ENCODE results near the gene PARK7. TPM values are rescaled to one million over a fixed set of nuclear protein-coding genes. Genes with fewer than 3 reads are reported as not detected.
A peak's percentile ranks its signal among the peaks of the same experiment; 100 is the strongest.

PARK7 gene
- total RNA-seq, 8 experiments from 2014 or later, result 305 to 482 (median 382) TPM

DNA sequence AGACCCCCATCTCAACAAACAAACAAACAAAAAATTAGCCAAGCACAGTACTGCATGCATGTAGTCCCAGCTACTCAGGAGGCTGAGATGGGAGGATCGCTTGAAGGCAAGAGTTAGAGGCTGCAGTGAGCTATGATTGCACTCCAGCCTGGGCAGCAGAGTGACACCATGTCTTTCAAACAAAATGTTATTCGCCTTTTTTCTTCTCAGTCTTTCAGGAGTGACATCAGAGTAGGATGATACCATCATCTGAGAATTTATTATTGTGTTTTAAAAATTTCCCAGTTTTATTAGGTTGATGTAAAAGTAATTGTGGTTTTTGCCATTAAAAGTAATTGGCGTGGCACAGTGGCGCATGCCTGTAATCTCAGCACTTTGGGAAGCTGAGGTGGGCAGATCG is 10.8 kb downstream of the PARK7 start:
- no peak overlapping the region for H3K4me3 ChIP-seq
- peaks cover 0 to 4% of the 10 kb centered on the region in 2 donors for H3K4me1 ChIP-seq (replicated peaks in 1 of 2)
- ATAC-seq (replicated peaks in 6 of 8), result no peak
- H3K27ac ChIP-seq, result no peak overlapping the region
- in situ Hi-C loops (cut with MboI; ENCODE audit: low pct_unique_long_range_greater_than_20kb in 2 of 9, low sequenced_read_pairs in 9 of 9, unreplicated experiment in 9 of 9), result loop anchor here in 1 of 9 experiments (10.0 kb wide), 1 partner anchor 343 kb away; the partner anchor contains the start of gene SLC45A1
- 94 to 100% (median 100%) methylated on average over 1 to 5 of the region's 5 CpGs; no CpG with 5 or more reads in 2 of the 10 experiments for WGBS, 10 experiments

DNA sequence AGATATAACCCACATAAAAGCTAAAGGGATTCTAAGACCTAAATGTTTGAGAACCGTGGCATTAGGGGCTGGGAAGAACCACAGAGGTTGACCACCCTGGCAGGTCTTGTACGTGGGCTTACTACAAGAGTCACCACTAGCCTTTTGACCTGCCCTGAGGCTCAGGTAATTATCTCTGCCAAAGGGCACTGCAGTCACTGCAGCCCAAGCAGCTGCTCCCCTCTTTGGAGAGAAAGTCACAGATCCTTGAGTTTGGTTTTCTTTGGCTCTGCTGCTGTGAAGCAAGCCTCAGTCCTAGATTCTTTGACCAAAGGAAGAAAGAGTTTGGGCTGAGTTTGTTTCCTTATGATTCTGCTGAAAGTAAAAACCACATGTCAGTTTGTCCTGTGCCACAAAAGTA is 11.6 kb downstream of the PARK7 start:
- in situ Hi-C loops (cut with MboI; ENCODE audit: low pct_unique_long_range_greater_than_20kb in 2 of 9, low sequenced_read_pairs in 9 of 9, unreplicated experiment in 9 of 9), result loop anchor here in 1 of 9 experiments (10.0 kb wide), 1 partner anchor 342 kb away; the partner anchor contains the start of gene SLC45A1
- Histone ChIP-seq H3K4me1 (replicated peaks in 1 of 2) (peaks cover 0 to 4% of the 10 kb centered on the region in 2 donors), H3K4me3 (no peak overlapping the region), H3K27ac (no peak overlapping the region)
- WGBS, 10 experiments, result 86 to 100% (median 100%) methylated on average over 1 to 2 of the region's 2 CpGs; no CpG with 5 or more reads in 3 of the 10 experiments
- ATAC-seq (replicated peaks in 6 of 8), result no peak

DNA sequence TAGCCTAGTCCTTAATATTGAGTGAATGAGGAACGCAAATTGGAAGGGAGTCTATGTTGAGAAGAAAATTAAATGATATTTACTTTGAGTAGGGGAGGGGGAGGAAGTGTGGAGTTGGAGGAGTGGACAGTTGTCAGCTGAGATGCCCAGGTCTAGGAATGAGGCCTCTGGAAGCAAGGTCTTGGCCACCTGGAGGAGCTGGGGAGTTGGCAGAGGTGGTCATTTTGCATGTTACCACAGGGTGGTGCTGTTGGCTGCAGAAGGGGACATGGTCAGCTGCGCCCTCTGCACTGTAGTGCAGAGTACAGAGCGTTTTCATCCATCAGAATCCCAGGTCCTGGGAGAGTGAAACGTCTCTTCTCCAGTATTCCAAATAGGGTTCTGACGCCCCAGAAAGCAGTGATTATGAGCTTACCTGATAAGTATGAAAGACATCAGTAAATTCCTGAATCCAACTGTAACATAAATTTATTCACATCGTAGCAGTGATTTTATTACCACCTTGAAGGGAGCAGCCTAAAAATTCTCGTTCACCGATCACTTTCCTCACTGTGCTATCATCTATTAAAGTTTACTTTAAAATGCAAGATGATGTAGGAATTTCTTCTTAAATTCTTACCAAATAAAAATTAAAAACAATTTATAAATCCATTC is 13.8 kb downstream of the PARK7 start:
- 13 to 100% (median 56%) methylated on average over 1 to 8 of the region's 8 CpGs for WGBS, 10 experiments
- Histone ChIP-seq H3K4me3 (no peak overlapping the region), H3K27ac (no peak overlapping the region), H3K4me1 (replicated peaks in 1 of 2) (peaks cover 0 to 4% of the 10 kb centered on the region in 2 donors)
- peak; percentile 98 to 100 (median 99) for ATAC-seq (replicated peaks in 6 of 8)
- in situ Hi-C loops (cut with MboI; ENCODE audit: low pct_unique_long_range_greater_than_20kb in 2 of 9, low sequenced_read_pairs in 9 of 9, unreplicated experiment in 9 of 9), result loop anchor here in 3 of 9 experiments (10.0 to 25.0 kb wide), 2 partner anchors 337 to 339 kb away; partner anchors contain the start of gene SLC45A1 (in 3 of the 3)

DNA sequence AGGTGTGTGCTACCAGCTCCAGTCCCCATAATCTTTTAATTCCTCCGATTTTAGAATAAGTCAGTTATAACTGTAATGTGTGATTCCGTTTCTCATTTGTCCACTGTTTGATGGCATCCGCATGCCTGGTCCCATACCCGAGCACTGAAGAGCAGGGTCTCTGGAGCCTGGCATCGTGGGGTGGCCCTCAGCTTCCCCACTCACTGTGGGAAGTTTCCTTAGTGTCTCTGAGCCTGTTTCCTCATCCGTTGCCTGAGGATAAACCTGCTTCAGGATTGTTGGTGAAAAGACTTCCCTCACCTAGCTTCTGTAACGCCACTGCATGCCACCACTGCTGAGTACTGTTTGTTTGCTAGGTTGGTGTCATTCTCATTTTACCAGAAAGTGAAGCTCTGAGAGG is 19.5 kb downstream of the PARK7 start:
- ATAC-seq (replicated peaks in 6 of 8), result no peak
- 54 to 100% (median 96%) methylated on average over 1 to 7 of the region's 7 CpGs for WGBS, 10 experiments
- Histone ChIP-seq H3K27ac (no peak overlapping the region), H3K4me1 (replicated peaks in 1 of 2) (no peaks in the 10 kb centered on the region), H3K4me3 (no peak overlapping the region)
- in situ Hi-C loops (cut with MboI; ENCODE audit: low pct_unique_long_range_greater_than_20kb in 2 of 9, low sequenced_read_pairs in 9 of 9, unreplicated experiment in 9 of 9), result loop anchor here in 2 of 9 experiments (25.0 kb wide), 1 partner anchor 331 kb away; the partner anchor contains the start of gene SLC45A1 (in 2 of the 2)

DNA sequence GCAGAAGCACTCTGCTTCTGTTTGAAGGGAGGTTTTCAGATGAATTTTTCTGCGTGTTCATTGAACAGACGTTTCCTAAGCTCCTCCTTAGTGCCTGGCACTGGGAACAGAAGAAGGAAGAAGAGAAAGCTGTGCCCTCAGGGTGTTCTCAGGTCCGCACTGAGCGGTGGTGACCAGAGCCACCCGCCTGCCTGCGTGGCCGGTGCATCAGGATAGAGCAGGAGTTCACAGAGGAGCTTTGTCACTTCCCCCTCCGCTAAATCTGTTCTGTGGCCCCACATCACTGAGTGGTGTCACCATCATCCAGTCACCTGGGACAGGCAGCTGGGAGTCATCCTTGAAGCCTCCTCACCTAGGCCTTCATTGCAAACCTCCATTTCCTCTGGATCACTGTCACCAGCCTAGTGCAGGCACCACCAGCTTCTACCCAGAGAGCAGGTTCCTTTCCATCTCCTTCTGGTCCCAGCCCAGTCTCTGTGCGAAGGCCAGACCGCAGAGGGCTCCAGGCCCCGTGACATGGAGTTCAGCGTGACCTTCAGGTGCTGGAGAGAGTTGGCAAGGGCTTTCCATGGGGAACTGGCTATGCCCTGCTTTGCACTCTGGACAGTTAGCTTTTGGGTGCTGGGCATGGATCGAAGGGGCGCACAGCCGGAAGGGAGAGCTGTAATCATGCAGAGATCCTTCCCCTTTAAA is 21.7 kb downstream of the PARK7 start:
- Histone ChIP-seq H3K4me1 (replicated peaks in 1 of 2) (no peaks in the 10 kb centered on the region), H3K4me3 (no peak overlapping the region), H3K27ac (no peak overlapping the region)
- no peak for ATAC-seq (replicated peaks in 6 of 8)
- in situ Hi-C loops (cut with MboI; ENCODE audit: low pct_unique_long_range_greater_than_20kb in 2 of 9, low sequenced_read_pairs in 9 of 9, unreplicated experiment in 9 of 9), result loop anchor here in 2 of 9 experiments (25.0 kb wide), 1 partner anchor 329 kb away; the partner anchor contains the start of gene SLC45A1 (in 2 of the 2)
- WGBS, 10 experiments, result 70 to 100% (median 94%) methylated on average over 3 to 13 of the region's 15 CpGs; no CpG with 5 or more reads in 1 of the 10 experiments

DNA sequence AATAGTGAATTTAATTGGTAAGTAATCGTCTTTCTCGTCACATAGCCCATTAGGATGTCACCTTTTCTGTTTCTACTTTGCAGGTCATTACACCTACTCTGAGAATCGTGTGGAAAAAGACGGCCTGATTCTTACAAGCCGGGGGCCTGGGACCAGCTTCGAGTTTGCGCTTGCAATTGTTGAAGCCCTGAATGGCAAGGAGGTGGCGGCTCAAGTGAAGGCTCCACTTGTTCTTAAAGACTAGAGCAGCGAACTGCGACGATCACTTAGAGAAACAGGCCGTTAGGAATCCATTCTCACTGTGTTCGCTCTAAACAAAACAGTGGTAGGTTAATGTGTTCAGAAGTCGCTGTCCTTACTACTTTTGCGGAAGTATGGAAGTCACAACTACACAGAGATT is 23.3 kb downstream of the PARK7 start:
- Histone ChIP-seq H3K4me3 (no peak overlapping the region), H3K4me1 (replicated peaks in 1 of 2) (no peaks in the 10 kb centered on the region), H3K27ac (no peak overlapping the region)
- ATAC-seq (replicated peaks in 6 of 8), result no peak
- 52 to 99% (median 75%) methylated on average over 3 to 15 of the region's 15 CpGs for WGBS, 10 experiments
- in situ Hi-C loops (cut with MboI; ENCODE audit: low pct_unique_long_range_greater_than_20kb in 2 of 9, low sequenced_read_pairs in 9 of 9, unreplicated experiment in 9 of 9), result loop anchor here in 2 of 9 experiments (25.0 kb wide), 1 partner anchor 327 kb away; the partner anchor contains the start of gene SLC45A1 (in 2 of the 2)

DNA sequence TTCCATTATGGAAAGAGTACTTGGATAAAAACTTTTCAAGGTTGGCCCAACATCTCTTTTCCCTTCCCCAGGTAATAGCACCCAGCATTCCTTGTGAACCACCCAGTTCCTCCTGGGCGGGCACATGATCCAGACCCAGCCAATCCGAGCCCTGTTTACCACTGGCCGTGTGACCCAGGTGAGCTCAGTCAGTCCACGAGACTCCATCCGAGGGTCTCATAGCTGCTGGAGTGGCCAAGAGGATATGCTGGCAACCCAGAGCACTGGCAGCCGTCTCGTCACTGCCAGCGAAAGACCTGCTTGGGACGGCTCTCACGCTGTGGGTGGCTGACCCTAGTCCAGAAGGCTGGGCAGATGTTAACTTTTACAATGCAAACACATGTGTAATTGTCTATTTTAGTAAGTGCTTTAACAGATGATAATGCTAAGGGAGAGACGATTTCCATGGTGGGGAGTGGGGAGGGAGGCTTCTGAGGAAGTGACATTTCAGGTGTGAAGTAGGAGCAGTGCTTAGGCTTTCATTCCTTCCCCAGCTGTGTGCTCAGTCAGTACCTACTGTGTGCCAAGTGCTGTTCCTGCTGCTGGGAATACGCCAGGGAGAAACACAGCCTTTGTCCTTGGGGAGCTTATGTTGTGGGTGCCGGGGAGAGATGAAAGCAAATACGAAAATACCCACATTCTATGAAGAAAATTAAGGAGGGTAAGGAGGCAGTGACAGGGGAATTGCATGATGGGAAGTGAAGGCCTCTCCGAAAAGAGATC is 24.5 kb downstream of the PARK7 start:
- in situ Hi-C loops (cut with MboI; ENCODE audit: low pct_unique_long_range_greater_than_20kb in 2 of 9, low sequenced_read_pairs in 9 of 9, unreplicated experiment in 9 of 9), result loop anchor here in 2 of 9 experiments (25.0 kb wide), 1 partner anchor 326 kb away; the partner anchor contains the start of gene SLC45A1 (in 2 of the 2)
- Histone ChIP-seq H3K27ac (no peak overlapping the region), H3K4me1 (replicated peaks in 1 of 2) (no peaks in the 10 kb centered on the region), H3K4me3 (no peak overlapping the region)
- peak in 1 of 8 experiments; percentile 7 for ATAC-seq (replicated peaks in 6 of 8)
- 30 to 100% (median 89%) methylated on average over 2 to 13 of the region's 15 CpGs for WGBS, 10 experiments

DNA sequence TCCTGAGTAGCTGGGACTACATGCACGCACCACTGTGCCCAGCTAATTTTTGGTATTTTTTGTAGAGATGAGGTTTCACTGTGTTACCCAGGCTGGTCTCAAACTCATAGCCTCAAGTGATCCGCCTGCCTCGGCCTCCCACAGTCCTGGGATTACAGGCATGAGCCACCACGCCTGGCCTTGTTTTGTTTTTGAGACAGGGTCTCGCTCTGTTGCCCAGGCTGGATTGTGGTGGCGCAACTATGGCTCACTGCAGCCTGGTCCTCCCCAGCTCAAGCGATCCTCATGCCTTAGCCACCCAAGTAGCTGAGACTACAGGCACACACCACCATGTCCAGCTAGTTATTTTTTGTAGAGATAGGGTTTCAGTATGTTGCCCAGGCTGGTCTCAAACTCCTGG is 26.0 kb downstream of the PARK7 start:
- Histone ChIP-seq H3K27ac (no peak overlapping the region), H3K4me1 (replicated peaks in 1 of 2) (no peaks in the 10 kb centered on the region), H3K4me3 (no peak overlapping the region)
- no peak for ATAC-seq (replicated peaks in 6 of 8)
- 84 to 100% (median 97%) methylated on average over 3 to 6 of the region's 7 CpGs; no CpG with 5 or more reads in 4 of the 10 experiments for WGBS, 10 experiments
- in situ Hi-C loops (cut with MboI; ENCODE audit: low pct_unique_long_range_greater_than_20kb in 2 of 9, low sequenced_read_pairs in 9 of 9, unreplicated experiment in 9 of 9), result loop anchor here in 2 of 9 experiments (25.0 kb wide), 1 partner anchor 325 kb away; the partner anchor contains the start of gene SLC45A1 (in 2 of the 2)

DNA sequence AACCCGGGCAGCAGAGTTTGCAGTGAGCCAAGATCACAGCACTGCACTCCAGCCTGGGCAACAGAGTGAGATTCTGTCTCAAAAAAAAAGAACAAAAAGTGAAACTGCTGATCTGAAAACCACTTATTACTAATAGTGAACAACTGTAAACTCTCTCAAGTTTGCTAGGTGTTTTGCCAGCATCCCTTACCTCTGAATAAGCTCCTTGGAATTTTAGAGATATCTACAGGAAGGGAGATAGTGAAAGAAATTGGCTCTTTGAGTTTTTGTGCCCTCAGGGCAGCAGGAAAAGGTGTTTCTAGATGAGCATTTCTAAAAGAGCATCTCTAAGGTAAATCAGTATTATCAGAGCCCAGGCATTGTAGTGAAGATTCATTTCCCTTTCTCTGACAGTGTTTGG is 27.1 kb downstream of the PARK7 start:
- WGBS, 10 experiments, result 80 to 100% (median 94%) methylated on average over 1 of the region's 1 CpG; no CpG with 5 or more reads in 6 of the 10 experiments
- in situ Hi-C loops (cut with MboI; ENCODE audit: low pct_unique_long_range_greater_than_20kb in 2 of 9, low sequenced_read_pairs in 9 of 9, unreplicated experiment in 9 of 9), result loop anchor here in 2 of 9 experiments (25.0 kb wide), 1 partner anchor 324 kb away; the partner anchor contains the start of gene SLC45A1 (in 2 of the 2)
- Histone ChIP-seq H3K4me1 (replicated peaks in 1 of 2) (no peaks in the 10 kb centered on the region), H3K27ac (no peak overlapping the region), H3K4me3 (no peak overlapping the region)
- no peak for ATAC-seq (replicated peaks in 6 of 8)

DNA sequence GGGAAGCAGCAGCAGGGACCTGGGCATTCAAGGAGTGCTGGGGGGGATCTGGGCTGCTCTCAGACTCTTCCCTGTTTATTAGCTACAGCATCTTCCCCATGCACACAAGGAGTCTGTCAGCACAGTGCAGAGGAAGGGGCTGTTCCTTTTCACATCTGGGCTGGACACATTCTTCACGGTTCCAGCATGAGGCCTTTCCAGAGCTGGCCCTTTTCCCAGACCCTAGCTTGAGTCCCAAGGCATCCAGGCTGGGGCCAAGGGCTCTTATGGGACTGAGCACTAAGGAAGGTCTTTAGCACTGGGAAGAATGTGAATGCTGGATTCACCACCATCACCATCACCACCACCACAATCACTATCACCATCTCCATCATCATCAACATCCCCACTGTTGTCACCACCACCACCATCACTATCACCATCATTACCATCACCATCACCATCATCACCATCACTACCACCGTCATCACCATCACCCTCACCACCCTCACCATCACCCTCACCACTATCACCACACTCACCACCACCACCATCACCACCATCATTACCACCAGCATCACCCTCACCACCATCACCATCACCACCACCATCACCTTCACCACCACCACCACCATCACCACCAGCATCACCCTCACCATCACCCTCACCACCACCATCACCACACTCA is 28.4 kb downstream of the PARK7 start:
- Histone ChIP-seq H3K27ac (no peak overlapping the region), H3K4me1 (replicated peaks in 1 of 2) (no peaks in the 10 kb centered on the region), H3K4me3 (no peak overlapping the region)
- WGBS, 10 experiments, result 42 to 100% (median 82%) methylated on average over 1 to 2 of the region's 2 CpGs; no CpG with 5 or more reads in 4 of the 10 experiments
- ATAC-seq (replicated peaks in 6 of 8), result no peak
- in situ Hi-C loops (cut with MboI; ENCODE audit: low pct_unique_long_range_greater_than_20kb in 2 of 9, low sequenced_read_pairs in 9 of 9, unreplicated experiment in 9 of 9), result loop anchor here in 2 of 9 experiments (25.0 kb wide), 1 partner anchor 322 kb away; the partner anchor contains the start of gene SLC45A1 (in 2 of the 2)

DNA sequence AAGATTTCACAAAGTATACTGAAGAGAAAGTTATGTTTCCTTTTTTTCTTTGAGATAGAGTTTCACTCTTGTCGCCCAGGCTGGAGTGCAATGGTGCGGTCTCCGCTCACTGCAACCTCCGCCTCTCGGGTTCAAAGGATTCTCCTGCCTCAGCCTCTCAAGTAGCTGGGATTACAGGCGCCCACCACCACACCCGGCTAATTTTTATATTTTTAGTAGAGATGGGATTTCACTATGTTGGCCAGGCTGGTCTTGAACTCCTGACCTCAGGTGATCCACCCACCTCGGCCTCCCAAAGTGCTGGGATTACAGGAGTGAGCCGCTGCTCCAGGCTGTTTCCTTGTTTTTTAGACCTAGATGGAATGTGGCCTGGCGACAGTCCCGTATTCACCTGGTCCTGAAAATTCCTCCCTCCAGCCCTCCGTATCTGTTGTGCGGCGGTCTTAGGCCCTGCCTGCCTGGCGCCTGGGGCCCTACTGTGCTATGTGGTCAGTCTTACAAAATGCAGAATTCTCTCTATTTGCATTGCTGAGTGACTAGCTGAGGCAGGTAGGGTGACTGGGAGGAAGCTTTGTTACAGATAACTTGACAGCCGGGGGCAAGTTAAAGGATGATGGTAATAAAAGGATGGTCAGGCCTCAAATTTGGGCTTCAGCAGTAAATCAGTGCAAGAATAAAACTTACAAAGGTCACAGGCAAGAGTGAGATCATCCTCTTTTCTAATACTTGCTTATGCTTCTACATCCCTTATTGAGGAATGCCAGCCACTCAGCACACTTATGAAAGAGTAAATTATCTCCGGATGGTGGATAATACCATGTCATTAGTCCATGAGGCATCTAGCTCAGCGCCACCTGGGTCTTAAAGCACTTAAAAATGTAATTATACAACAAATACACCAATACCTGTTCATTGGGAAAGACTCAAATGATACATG is 30.3 kb downstream of the PARK7 start:
- WGBS, 10 experiments, result 63 to 100% (median 75%) methylated on average over 1 to 16 of the region's 18 CpGs; no CpG with 5 or more reads in 1 of the 10 experiments
- Histone ChIP-seq H3K4me3 (no peak overlapping the region), H3K27ac (no peak overlapping the region), H3K4me1 (replicated peaks in 1 of 2) (no peaks in the 10 kb centered on the region)
- peak in 6 of 8 experiments; percentile 19 to 82 (median 33) for ATAC-seq (replicated peaks in 6 of 8)
- in situ Hi-C loops (cut with MboI; ENCODE audit: low pct_unique_long_range_greater_than_20kb in 2 of 9, low sequenced_read_pairs in 9 of 9, unreplicated experiment in 9 of 9), result loop anchor here in 2 of 9 experiments (25.0 kb wide), 1 partner anchor 321 kb away; the partner anchor contains the start of gene SLC45A1 (in 2 of the 2)

Data from motor neuron (in vitro differentiated cells).